Measurements from ENCODE around the gene CCDC194. TPM values are rescaled to one million over a fixed set of nuclear protein-coding genes. Genes with fewer than 3 reads are reported as not detected.

Gene CCDC194
- total RNA-seq, 1 experiment from 2014 or later = not detected

- ATAC-seq = no peak
- no peaks in the 10 kb centered on the region for H3K36me3 ChIP-seq (ENCODE audit: control insufficient read depth in 1 of 2, insufficient read depth in 2 of 2, low read length in 2 of 2)
- H3K9ac ChIP-seq (ENCODE audit: low read length) = no peak overlapping the region
- H2AFZ ChIP-seq (ENCODE audit: low read depth, low read length, poor library complexity, severe bottlenecking) = no peak overlapping the region
- BruUV-seq (replicated peaks) = no TSS peak
- peaks cover 6 to 10% of the 10 kb centered on the region in 2 experiments; a peak in 3 of 4 replicates for H3K4me1 ChIP-seq (ENCODE audit: control insufficient read depth in 1 of 2, insufficient read depth in 2 of 2, low read length in 2 of 2)
- H3K79me2 ChIP-seq (ENCODE audit: insufficient read depth, low read length) = no peaks in the 10 kb centered on the region
- ChIA-PET CTCF (no interaction called here), POLR2A (no interaction called here), RAD21 (ENCODE audit: low non-redundant PET in 1 of 2, low total read pairs in 2 of 2, uncharacterized antibody in 2 of 2, unreplicated experiment in 2 of 2) (no interaction called here)
- H3K9me2 ChIP-seq (ENCODE audit: insufficient read depth) = no peaks in the 10 kb centered on the region
- no peak overlapping the region for H3K4me3 ChIP-seq (replicated peaks in 1 of 2; ENCODE audit: low read depth in 1 of 2, low read length in 2 of 2)
- TF ChIP-seq POLR2AphosphoS5 (IDR thresholded peaks at IDR 0.05; ENCODE audit: low read depth, low read length) (no peak), ZBTB33 (IDR thresholded peaks at IDR 0.05; ENCODE audit: extremely low read depth, insufficient replicate concordance, low read length) (no peak), ZNF274 (IDR thresholded peaks at IDR 0.05; ENCODE audit: low read depth, low read length) (no peak), REST (IDR thresholded peaks at IDR 0.05; ENCODE audit: low read depth) (no peak), EZH2 (IDR thresholded peaks at IDR 0.05) (no peak), ZFX (IDR thresholded peaks at IDR 0.05) (no peak), EGR1 (IDR thresholded peaks at IDR 0.05; ENCODE audit: low read depth) (no peak), SIN3A (IDR thresholded peaks at IDR 0.05; ENCODE audit: low read depth) (no peak), JUND (IDR thresholded peaks at IDR 0.05) (no peak), YY1 (IDR thresholded peaks at IDR 0.05; ENCODE audit: extremely low read depth, insufficient replicate concordance, low read depth, low read length) (no peak), MAX (IDR thresholded peaks at IDR 0.05) (no peak), SRF (IDR thresholded peaks at IDR 0.05; ENCODE audit: low read depth) (no peak), POLR2A (IDR thresholded peaks at IDR 0.05; ENCODE audit: borderline replicate concordance, extremely low read depth, insufficient read depth, insufficient read length) (no peak), FOSL1 (IDR thresholded peaks at IDR 0.05; ENCODE audit: low read depth) (no peak), ELF1 (IDR thresholded peaks at IDR 0.05; ENCODE audit: borderline replicate concordance, low read depth) (no peak), TCF7L2 (IDR thresholded peaks at IDR 0.05; ENCODE audit: borderline replicate concordance, extremely low read depth, insufficient read depth, insufficient read length) (no peak)
- no peaks in the 10 kb centered on the region for H3K9me3 ChIP-seq (ENCODE audit: control insufficient read depth in 1 of 2, insufficient read depth in 1 of 2, low read depth in 1 of 2, low read length in 2 of 2)
- no peaks in the 10 kb centered on the region for H4K20me1 ChIP-seq (ENCODE audit: insufficient read depth)
- H3K27ac ChIP-seq (ENCODE audit: low read depth, low read length) = no peak overlapping the region
- no peak for DNase-seq (ENCODE audit: low read depth, low spot score)
- H3K4me2 ChIP-seq (ENCODE audit: low read length) = no peak overlapping the region
- intact Hi-C loops (cut with micrococcal nuclease) = no loop called here
- H3K27me3 ChIP-seq (ENCODE audit: insufficient read depth, low read length) = no peaks in the 10 kb centered on the region
Observed at GRCh38 chr19:17359905-17360800, 33.8 kb downstream of the CCDC194 start.

Data from HCT116 (cell line).